GM08714 (cell line): ENCODE measurements around the gene RANBP3.
"Not testable (repeated sequence)": the region's sequence is repeated elsewhere in the genome, so short reads cannot be mapped to it uniquely, and the experiment has no call there.

ENCODE experiments used
- H3K4me3 ChIP-seq: fragments of 200-500 bp; sonication (Bioruptor generic); 2 replicates; pipeline ENCODE4 v1.5.1; 2014; ENCODE audit warnings: mild to moderate bottlenecking, low read length, inconsistent platforms
- ZNF274 ChIP-seq: IDR thresholded peaks from 2 replicates; pipeline ENCODE4 v1.6.1; 2012; ENCODE audit warnings: mild to moderate bottlenecking, low read depth, low read length

Gene RANBP3, protein sequence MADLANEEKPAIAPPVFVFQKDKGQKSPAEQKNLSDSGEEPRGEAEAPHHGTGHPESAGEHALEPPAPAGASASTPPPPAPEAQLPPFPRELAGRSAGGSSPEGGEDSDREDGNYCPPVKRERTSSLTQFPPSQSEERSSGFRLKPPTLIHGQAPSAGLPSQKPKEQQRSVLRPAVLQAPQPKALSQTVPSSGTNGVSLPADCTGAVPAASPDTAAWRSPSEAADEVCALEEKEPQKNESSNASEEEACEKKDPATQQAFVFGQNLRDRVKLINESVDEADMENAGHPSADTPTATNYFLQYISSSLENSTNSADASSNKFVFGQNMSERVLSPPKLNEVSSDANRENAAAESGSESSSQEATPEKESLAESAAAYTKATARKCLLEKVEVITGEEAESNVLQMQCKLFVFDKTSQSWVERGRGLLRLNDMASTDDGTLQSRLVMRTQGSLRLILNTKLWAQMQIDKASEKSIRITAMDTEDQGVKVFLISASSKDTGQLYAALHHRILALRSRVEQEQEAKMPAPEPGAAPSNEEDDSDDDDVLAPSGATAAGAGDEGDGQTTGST

DNA sequence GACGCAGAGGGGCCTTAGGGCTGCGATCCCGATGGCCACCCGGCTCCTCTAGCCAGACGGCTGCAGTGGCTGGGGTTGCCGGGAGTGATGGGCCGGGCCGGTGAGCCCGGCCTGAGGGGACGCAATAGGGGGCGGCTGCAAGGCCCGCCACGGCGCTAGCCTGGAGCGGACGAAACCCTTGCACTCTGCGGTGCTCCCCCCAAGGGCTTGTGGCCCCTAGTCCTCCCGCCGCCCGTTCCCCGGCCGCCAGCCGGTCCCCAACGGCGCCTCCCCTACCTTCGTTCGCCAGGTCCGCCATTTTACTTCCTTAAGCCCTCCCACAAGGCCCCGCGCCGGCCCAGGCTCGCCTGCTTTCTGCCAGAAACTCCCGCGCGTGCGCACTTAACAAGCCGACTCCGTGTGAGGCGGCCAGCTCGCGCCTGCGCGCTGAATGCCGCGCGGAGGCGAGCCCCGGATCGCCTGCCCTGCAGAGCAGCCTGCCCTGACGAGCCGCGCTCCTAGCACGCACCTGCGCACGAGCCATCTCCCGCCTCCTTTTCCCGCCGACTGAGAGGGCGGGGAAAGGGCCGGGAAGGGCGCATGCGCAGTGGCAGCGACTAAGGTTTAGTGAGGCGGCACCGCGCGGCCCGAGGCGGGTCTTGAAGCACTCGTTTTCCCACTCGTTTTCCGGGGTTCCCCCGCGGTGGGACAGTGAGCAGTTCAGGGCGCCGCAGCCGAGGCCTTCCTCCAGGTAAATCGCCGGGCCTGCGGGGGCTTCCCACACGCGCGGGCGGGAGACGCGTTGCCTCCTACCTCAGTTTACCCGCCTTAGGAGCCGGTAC is at the start of gene RANBP3:
Gene RANBP3 (minus strand): TSS at position 356 of the 821 bp plus-strand sequence. CDS start 58 bp downstream, at position 298.
- no peak for TF ChIP-seq ZNF274
- H3K4me3 ChIP-seq, result peak within 1 kb of the TSS; percentile 89

DNA sequence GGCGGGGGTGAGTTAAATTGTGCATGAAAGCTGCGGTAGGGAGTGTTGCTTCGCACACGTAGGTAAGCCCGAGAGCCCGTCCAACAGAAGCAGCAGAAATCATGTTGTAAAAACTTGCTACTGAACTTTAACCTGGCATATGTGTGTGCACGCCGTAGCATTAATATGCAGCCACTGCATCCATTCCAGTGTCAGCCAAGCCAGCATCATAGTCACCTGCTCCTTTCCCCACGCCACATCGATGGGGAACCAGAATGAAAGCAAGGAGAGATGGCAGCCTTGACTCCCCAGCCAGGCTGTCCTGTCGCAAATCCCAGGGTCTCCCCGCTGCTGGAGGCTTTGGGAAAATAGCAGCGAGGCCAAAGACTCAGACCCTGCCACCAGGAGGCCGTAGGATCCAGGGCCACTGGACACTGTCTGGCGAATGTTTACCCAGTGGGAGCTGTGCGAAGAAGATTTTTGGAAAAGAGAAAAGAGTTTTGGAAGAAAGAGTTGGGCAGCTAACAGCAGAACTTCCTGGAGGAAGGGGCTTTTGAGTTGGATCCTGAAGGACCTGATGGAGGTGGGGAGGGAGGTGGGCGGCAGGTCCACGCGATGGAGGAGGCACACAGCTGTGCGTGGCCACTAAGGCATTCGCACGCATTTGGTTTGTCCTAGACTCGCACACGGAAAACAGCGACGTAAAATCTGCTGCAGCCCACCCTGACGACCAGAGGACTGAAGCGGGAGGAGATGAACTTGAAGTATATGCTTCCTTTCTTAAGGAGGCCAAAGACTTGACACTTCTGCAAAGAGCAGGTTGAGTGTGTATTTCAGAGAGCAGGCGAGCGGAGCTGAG is 48.7 kb upstream of the RANBP3 start:
- TF ChIP-seq ZNF274, result no peak
- H3K4me3 ChIP-seq, result no peak overlapping the region

DNA sequence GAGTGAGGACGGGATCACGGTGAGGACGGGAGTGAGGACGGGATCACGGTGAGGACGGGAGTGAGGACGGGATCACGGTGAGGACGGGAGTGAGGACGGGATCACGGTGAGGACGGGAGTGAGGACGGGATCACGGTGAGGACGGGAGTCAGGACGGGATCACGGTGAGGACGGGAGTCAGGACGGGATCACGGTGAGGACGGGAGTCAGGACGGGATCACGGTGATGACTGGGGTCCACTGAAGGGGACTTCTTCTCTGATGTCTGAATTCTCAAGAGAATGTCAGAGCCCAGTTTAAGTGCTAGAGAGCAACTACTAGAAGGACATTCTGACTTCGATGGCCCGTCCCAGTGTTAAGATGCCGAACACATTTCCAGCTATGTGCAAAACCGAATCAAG is 46.8 kb upstream of the RANBP3 start:
- H3K4me3 ChIP-seq, result not testable (repeated sequence)

DNA sequence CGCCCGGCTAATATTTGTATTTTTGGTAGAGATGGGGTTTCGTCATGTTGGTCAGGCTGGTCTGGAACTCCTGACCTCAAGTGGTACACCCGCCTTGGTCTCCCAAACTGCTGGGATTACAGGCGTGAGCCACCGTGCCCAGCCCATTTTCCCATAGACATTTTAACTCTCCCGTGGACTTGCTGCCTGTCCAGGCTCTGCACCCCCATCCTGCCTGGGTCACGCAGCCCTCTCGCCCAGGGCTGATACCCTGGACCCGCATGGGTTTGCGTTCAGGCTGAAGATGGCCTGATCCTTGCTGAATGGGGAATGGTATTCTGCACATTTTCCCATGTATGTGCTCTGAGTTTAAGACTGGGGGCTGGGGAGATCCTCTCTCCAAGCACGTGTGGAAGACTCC is 46.0 kb upstream of the RANBP3 start:
- no peak overlapping the region for H3K4me3 ChIP-seq
- no peak for TF ChIP-seq ZNF274

DNA sequence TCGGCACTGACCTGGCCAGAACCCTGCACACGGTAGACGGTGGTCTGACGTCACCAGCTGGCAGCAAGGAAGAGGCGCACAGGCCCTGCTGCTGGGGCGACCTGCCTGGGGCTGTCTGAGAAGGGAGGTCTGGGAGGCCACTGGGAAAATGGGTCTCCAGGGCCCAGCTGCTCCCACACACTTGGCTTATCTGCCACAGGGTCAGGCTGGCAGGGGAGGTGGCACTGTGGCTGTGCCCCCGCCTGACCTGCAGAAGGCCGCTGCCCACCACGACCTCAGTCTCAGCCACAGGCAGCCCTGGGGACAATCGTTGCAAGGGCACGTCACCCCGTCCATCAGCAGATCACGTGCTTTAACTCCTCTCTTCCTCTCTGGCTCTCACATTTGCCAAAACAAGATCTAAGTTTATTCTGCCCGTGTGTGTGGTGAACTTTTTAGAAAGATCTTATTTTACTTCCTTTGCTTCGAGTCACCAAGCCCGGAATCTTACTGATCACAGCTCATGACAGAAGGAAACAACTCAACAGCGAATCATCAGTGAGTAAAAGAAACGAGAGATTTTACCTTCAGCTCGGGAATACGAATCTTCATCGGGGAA is 45.2 kb upstream of the RANBP3 start:
- no peak overlapping the region for H3K4me3 ChIP-seq
- no peak for TF ChIP-seq ZNF274

DNA sequence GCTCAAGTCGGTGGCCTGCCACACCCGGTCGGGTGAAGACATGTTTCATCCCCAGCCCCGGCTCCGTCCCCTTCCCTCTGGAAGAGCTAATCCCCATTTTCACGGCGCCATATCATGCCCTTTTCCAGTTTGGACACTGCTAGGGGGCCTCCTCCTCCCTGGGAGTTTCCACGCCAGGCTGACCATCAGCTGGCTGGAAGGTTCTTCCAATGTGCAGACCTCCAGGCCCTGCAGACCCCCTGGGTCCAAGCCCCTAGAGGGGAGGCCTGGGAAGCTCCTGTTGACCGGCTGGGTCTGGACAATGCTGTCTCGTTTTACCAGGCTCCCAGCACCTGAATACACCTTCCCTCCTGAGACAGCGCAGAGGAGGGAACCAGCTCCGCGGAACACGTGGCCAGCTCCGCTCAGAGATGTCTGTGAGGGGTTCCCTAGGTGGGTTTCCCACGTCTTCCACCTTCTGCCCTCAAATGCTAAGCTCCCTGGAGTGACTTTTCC is 44.7 kb upstream of the RANBP3 start:
- no peak overlapping the region for H3K4me3 ChIP-seq
- TF ChIP-seq ZNF274, result no peak

DNA sequence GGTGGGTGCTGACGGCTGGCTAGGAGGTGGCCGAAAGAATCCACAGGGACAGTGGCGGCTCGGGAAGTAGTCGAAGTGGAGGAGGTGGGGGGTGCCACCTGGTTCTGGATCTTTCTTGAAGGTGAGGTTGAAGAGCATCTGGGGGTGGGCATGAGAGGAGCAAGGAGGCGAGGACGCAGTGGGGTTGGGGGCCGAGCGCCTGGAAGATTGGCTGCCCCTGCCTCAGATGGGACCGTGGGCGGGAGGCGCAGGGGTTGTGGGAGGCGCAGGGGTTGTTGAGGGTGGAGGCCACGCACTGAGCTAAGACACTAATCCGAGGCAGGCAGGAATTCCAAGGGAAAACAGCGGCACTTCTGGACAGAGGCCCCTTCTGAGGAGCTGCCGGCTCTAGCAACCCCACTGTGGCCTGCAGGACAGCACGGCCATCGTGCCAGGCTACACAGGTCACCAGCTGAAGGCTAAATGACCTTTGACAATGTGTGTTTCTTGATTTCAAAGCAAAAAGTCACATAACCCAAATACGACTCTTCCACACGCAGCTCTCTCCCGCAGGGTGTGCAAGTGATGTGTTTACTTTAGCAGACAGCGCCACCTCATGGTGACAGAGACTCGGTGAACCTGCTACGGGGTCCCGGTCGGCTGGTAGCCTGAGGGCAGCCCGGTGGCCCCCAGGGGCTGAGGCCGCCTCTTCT is 44.1 kb upstream of the RANBP3 start:
- TF ChIP-seq ZNF274, result no peak
- H3K4me3 ChIP-seq, result no peak overlapping the region

DNA sequence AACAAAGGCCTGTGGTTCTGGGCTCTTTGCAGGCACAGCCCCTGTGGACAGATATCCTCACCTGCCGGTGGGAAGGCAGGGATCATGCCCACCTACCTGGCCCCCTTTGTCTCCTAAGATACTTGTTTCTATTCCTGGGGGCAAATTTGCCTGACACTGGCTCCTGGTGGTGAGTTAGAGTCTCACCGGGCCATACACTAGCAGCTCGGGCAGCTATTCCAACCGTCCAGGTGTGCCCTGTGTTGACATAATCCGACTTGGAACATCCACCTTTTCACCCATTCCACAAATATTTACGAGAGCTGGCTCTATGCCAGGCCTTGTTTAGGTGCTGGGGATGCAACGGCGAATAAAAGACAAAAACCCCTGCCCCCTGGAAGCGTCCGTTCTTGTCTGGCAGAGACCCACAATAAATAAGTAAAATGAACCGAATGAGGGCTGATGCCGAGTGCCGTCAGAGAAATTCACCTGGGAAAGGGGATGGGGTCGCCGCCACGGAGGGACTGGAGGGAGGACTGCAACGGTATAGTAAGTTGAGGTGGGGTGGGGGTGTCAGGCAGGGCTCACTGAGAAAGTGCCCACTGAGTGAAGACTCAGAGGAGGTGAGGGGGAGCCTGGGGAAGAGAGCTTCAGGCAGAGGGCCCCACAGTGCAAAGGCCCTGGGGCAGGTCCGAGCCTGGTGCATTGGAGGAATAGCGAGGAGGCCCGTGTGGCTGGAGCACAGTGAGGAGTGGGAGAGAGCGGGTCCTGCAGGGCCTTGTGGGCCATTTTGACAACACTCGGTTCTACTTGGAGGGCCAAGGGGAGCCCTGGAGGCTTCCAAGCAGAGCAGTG is 43.2 kb upstream of the RANBP3 start:
- no peak overlapping the region for H3K4me3 ChIP-seq
- no peak for TF ChIP-seq ZNF274

DNA sequence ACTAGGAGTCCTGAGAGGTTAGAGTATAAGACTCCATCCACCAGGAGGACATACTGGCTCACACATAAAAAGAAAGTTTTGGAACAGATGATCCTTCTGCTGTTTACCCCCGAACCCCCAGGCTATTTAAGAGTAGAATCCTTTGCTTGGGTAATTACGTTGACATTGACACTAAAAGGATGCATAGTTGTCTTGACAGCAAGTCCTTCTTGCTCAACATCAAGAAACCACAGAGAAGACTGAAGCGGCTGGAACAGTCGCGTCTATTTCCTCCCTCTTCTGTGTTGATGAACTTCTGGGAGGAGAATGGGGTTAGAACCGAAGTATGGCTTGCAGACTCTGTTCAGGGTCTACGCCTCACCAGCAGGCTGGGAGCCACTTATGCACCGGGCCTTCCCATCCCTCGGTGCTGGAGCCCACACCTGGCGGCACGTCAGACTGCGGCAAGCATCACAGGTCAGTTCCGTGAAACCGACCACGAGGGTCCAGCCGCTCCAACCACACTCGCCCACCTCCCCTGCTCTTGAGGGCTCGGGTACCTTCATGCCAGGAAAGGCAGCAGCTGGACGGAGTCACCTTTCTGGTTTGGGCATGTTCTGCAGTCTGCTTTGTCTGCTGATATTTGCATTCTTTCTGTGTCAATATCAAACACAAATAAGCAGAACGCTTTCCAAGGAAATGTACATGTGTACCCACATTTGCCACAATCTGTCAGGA is 42.4 kb upstream of the RANBP3 start:
- H3K4me3 ChIP-seq, result no peak overlapping the region
- no peak for TF ChIP-seq ZNF274

DNA sequence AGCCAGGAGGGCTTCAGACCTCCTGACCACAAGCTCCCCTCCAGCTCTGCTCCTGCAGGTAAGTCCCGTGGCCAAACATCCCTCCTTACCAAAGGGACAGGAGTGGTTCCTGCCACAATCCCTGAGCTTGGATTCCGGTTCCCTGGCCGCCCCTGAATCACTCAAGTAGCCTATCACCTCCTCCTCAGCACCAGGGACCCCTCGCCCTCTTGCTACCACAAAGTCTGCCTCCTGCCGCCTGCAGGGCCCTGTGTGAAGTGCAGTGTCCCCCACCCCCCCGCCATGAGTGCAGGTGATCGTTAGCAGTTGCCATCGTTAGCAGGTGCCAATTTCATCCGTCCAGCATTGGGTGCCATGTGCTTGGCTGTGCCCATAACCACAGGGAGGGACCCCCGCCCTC is 40.8 kb upstream of the RANBP3 start:
- no peak overlapping the region for H3K4me3 ChIP-seq
- TF ChIP-seq ZNF274, result no peak

DNA sequence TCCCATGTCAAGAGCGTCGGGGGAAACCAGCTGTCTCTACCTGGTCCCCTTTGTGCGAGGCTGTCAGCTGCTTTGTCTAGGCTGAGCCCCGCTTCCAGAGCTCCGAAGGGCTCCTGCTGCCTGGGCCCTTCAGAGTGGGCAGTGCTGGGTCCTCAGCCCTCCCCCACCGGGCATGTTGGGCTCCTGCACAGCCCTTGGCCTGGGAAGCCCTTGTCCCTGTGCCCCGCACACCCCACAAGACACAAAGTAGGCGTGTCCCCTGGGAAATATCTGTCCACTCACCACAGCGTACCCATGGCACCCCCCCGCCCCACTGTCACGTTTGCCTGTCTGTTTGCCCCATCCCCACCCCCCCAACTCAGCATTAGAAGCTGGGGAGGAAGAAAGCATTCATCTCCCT is 39.6 kb upstream of the RANBP3 start:
- TF ChIP-seq ZNF274, result no peak
- H3K4me3 ChIP-seq, result no peak overlapping the region

DNA sequence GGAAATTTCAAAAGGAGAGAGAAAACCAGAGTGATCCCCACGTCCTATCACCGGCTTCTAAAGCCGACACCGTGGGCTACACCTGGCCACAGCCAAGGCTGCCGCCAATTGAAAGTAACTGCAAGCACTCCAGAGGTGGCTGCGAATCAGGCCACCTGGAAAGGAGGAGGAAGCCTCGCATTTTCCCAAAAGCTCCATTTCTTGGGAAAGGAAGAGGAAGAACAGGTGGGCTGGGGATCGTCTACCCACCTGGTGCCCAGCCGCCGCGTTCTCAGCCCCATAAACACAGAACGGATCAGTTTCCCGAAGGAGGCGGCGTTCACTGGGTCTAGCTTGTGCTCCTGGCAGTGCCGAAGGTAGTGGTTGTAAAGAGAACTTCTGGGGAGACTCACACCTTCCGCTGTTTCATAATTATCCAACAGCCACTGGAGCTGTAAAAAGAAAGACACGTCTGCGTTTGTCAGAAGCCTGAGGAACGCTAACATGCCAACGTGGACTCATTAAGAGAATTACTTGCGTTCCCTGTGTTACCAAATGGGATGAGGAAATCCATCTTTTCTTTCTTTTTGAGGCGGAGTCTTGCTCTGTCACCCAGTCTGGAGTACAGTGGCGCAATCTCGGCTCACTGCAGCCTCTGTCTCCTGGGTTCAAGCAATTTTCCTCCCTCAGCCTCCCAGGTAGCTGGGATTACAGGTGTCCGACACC is 38.1 kb upstream of the RANBP3 start:
- TF ChIP-seq ZNF274, result no peak
- H3K4me3 ChIP-seq, result no peak overlapping the region
